Measurements from ENCODE around the gene FLT1. TPM values are rescaled to one million over a fixed set of nuclear protein-coding genes. Genes with fewer than 3 reads are reported as not detected.

Gene FLT1
- total RNA-seq, 4 donors from 2014 or later = 11.1 to 37.9 (median 21.7) TPM

- no peak overlapping the region for H3K4me3 ChIP-seq
- H3K9me3 ChIP-seq = peaks cover 0 to 26% (median 0%) of the 10 kb centered on the region in 3 donors
- H3K36me3 ChIP-seq = no peaks in the 10 kb centered on the region
- ATAC-seq = no peak
- no peak for TF ChIP-seq EP300 (IDR thresholded peaks at IDR 0.05)
- no peak for TF ChIP-seq POLR2A (IDR thresholded peaks at IDR 0.05)
- no peak for TF ChIP-seq POLR2AphosphoS5 (IDR thresholded peaks at IDR 0.05)
- no peak for TF ChIP-seq CTCF (IDR thresholded peaks at IDR 0.05)
- no peak overlapping the region for H3K27ac ChIP-seq
- 64 to 65% methylated on average over 3 of the region's 4 CpGs for WGBS, 2 donors (ENCODE audit: low coverage in 1 of 2)
- no peaks in the 10 kb centered on the region for H3K4me1 ChIP-seq
- peaks cover under 1% of the 10 kb centered on the region for H3K27me3 ChIP-seq
Measured at GRCh38 chr13:28440774-28441504, 54.0 kb downstream of the FLT1 start.

DNA sequence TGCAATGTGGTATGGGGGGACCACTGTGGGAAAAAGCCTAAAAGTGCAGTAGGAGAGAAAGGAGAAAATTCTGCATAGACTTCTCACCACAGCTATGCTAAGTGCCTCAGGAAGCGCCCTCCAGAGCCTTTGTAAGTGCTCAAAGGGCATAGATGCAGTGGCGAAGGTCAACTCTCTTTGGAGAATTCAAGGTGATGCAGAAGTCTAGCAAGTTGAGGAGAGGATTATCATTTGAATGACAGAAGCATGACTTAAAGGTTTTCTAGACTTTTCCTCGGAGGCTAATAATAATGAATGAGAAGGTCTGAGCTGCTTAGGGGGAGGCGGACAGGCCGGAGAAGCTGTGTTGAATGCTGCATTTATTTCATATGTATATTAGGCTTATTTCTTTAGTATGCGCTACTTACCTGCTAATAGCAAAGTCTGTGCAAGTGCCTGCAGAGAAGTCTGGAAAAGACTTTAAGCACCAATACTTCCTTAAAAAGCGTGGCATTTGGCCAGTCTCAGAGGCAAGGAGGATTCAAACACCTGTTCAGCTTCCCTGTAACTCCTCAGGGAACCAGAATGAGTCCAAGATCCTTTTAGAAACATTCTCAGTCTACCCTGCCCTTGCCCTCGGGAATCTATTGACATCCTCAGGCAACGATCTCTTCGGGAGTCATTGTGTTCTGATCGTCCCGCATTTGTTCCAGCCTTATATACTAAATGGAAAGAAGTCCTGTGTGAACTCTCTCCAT, 56.2 kb downstream of the FLT1 start:
- H3K4me3 ChIP-seq = no peak overlapping the region
- H3K27me3 ChIP-seq = peaks cover 9% of the 10 kb centered on the region
- no peak overlapping the region for H3K27ac ChIP-seq
- H3K36me3 ChIP-seq = no peaks in the 10 kb centered on the region
- TF ChIP-seq POLR2A (IDR thresholded peaks at IDR 0.05) = no peak
- TF ChIP-seq EP300 (IDR thresholded peaks at IDR 0.05) = no peak
- TF ChIP-seq POLR2AphosphoS5 (IDR thresholded peaks at IDR 0.05) = no peak
- no peak for TF ChIP-seq CTCF (IDR thresholded peaks at IDR 0.05)
- H3K4me1 ChIP-seq = no peaks in the 10 kb centered on the region
- no peak for ATAC-seq
- peaks cover 0 to 17% (median 0%) of the 10 kb centered on the region in 3 donors for H3K9me3 ChIP-seq
- 61 to 67% methylated on average over 11 of the region's 12 CpGs for WGBS, 2 donors (ENCODE audit: low coverage in 1 of 2)

DNA sequence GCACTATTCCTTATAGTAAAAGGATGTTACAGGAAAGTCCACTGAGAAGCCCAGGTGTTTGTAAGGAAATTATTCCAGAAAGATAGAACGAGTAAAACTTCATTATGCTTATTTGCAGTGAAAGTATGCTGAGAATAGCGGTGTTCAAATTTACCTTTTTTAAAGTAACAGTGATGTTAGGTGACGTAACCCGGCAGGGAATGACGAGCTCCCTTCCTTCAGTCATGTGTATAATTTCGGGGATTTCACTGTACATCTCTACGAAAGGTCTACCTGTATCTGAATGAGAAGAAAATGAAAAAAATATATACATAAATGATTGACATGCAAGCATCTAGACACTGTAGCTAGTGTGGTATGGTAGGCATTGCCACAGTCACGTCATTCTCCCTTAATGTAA, 56.9 kb downstream of the FLT1 start:
- H3K27me3 ChIP-seq = peaks cover 9% of the 10 kb centered on the region
- no peak overlapping the region for H3K4me3 ChIP-seq
- no peak overlapping the region for H3K27ac ChIP-seq
- WGBS, 2 donors (ENCODE audit: low coverage in 1 of 2) = 87 to 90% methylated on average over 8 of the region's 8 CpGs
- H3K4me1 ChIP-seq = no peaks in the 10 kb centered on the region
- TF ChIP-seq POLR2A (IDR thresholded peaks at IDR 0.05) (no peak), CTCF (IDR thresholded peaks at IDR 0.05) (no peak), POLR2AphosphoS5 (IDR thresholded peaks at IDR 0.05) (no peak), EP300 (IDR thresholded peaks at IDR 0.05) (no peak)
- peaks cover 0 to 17% (median 0%) of the 10 kb centered on the region in 3 donors for H3K9me3 ChIP-seq
- ATAC-seq = no peak
- no peaks in the 10 kb centered on the region for H3K36me3 ChIP-seq

GRCh38 chr13:28435917-28436316, 59.0 kb downstream of the FLT1 start:
- Histone ChIP-seq H3K4me1 (no peaks in the 10 kb centered on the region), H3K4me3 (no peak overlapping the region), H3K27ac (no peak overlapping the region), H3K36me3 (no peaks in the 10 kb centered on the region), H3K27me3 (peaks cover 20% of the 10 kb centered on the region), H3K9me3 (peaks cover 0 to 11% (median 0%) of the 10 kb centered on the region in 3 donors)
- WGBS, 2 donors (ENCODE audit: low coverage in 1 of 2) = 54 to 59% methylated on average over 4 to 6 of the region's 6 CpGs
- ATAC-seq = no peak
- no peak for TF ChIP-seq CTCF (IDR thresholded peaks at IDR 0.05)
- no peak for TF ChIP-seq POLR2AphosphoS5 (IDR thresholded peaks at IDR 0.05)
- no peak for TF ChIP-seq POLR2A (IDR thresholded peaks at IDR 0.05)
